SU-DHL-6 (cell line): Measurements from ENCODE around the gene EFCAB3.
"Not testable (repeated sequence)": the region's sequence is repeated elsewhere in the genome, so short reads cannot be mapped to it uniquely, and the experiment has no call there.

Source experiments
- EZH2phosphoT487 ChIP-seq: fragments of 200-600 bp; sonication (generic), shearing (Covaris generic); conservative IDR thresholded peaks from 2 replicates; pipeline ENCODE4 v1.6.1; 2018; ENCODE audit warnings: mild to moderate bottlenecking, antibody characterized with exemption, low read length, moderate library complexity, mixed read lengths
- TF ChIP-seq, protein P1 (sequence below): fragments of 200-600 bp; sonication (generic); IDR thresholded peaks from one replicate; pipeline ENCODE4 v1.5.1; 2017; ENCODE audit warnings: antibody characterized with exemption, mild to moderate bottlenecking, low read length, moderate library complexity; ENCODE audit not compliant: insufficient read depth, poor library complexity, severe bottlenecking

DNA sequence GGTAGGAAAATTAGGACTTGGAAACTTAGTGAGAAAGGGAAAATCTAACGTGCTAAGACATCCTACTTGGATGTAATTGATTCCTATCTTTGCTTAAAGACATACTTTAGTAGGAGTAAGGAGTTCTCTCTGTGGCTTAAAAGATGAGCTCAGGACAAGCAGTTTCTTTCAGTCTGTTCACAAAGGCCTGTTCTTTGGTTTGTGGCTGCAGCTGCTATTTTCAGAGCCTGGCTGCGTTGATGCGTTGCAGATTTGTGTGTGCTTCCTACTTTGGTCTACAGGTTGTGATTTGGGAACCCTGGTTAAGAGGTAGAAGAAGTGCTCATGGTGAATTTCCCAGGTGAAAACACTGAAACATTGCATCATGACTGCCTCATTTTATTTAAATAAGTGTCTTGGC is 73.8 kb downstream of the EFCAB3 start:
- TF ChIP-seq, protein P1, sequence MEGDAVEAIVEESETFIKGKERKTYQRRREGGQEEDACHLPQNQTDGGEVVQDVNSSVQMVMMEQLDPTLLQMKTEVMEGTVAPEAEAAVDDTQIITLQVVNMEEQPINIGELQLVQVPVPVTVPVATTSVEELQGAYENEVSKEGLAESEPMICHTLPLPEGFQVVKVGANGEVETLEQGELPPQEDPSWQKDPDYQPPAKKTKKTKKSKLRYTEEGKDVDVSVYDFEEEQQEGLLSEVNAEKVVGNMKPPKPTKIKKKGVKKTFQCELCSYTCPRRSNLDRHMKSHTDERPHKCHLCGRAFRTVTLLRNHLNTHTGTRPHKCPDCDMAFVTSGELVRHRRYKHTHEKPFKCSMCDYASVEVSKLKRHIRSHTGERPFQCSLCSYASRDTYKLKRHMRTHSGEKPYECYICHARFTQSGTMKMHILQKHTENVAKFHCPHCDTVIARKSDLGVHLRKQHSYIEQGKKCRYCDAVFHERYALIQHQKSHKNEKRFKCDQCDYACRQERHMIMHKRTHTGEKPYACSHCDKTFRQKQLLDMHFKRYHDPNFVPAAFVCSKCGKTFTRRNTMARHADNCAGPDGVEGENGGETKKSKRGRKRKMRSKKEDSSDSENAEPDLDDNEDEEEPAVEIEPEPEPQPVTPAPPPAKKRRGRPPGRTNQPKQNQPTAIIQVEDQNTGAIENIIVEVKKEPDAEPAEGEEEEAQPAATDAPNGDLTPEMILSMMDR, result not testable (repeated sequence)
- not testable (repeated sequence) for TF ChIP-seq EZH2phosphoT487
